DMS153 treated with DMSO at 0.1 percent for 48 hours (cell line): ENCODE measurements around the gene C1RL.

ENCODE experiments used
- DNase-seq: peaks from one replicate; lab custom pipeline; 2025; ENCODE audit not compliant: unreplicated experiment; lab: John Stamatoyannopoulos, UW

C1RL gene

DNA sequence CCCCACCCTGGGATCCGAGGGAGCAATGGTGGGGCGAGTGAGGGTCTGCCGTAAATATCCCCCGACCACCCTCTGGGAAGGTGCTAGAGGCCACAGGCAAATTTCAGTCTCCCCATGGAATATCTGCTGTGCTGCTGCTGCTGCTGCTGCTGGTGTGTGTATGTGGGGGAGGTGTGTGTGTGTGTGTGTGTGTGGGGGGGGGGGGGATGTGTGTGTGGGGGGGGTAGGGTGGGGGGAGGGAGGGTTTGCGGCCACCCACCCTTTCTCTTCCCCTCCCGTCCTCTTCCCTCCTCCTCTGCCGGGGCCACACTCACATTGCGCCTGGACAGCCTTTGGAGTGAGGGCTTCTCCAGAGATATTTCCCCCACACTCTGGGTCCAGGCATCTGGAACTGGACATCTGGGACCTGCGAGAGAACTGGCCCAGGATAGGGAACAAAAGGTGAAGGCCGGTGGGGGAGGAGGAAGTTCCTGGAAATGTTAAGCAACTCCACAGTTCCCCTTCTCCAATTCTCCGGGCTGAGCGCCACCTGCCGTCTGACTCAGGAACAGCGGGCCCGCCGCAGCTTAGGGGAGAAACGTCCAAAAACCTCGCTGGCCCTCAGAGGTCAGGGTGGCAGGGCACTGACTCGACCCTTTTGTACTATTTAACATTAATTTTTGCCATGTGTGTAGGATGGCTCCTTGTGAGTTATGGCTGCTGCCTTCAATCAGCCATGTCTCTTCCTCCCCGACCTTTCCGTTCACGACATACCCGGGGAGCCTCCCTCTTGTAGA lies at the start of gene C1RL:
TSS of gene C1RL (minus strand) at position 419 of the 776 bp plus-strand sequence. CDS start at position 385, 34 bp downstream.
- DNase-seq: peak; percentile 71

DNA sequence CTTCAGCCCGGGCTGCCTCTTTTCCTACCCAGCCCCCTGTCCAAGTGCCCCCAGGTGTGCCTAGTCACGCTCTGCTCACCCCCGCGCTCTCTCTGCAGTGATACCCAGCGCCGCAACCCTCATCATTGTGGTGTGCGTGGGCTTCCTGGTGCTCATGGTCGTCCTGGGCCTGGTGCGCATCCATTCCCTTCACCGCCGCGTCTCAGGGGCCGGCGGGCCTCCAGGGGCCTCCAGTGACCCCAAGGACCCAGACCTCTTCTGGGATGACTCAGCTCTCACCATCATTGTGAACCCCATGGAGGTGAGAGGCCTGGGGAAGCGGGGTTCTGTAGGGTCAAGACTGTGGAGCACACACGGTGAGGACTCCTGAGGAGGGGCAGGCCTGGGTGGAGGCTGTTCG lies 48.4 kb upstream of the C1RL start:
- no peak for DNase-seq

DNA sequence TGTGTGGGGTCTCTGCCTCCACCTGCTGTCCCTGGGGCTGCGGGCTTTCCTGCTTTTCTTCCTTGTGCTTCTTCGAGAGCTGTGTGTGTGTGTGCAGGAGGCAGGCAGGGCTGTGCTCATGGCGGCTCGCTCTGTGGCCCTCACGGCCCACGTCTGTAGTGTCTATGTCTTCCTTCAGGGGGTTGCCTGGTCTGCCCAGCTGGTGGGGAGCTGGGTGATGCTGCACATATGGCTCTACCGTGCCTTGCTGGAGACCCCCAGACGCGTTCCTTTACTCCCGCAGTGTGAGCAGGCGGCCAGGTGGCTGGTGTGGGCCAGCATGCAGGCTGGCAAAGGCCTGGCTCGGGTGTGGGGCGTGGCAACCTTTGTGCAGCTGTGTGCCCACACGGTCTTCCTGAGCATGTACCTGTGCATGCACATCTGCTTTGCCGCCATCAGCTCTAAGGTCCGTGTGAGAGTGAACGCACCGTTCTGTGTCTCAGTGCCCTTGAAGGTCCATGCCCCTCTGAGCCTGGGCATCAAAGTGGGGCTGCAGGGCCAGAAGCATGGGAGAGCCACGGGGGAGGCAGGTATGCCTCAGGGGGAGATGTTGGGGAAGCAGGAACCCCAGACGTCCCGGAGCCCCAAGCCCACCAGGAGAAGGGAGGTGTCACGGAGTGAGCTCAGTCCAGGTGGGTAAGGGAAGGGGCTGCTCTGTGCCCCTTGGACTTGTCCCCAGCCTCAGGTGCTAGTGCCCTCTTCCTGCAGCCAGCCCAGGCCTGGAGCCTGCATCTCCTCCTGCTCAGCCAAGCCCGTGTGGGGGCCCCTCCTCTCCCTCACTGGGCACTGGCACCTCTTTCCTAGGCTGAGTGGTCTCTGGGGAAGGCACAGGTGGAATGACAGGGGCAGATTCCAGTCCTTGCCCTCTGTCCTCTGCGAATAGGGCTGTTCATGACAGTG lies 47.5 kb upstream of the C1RL start:
- DNase-seq: no peak

DNA sequence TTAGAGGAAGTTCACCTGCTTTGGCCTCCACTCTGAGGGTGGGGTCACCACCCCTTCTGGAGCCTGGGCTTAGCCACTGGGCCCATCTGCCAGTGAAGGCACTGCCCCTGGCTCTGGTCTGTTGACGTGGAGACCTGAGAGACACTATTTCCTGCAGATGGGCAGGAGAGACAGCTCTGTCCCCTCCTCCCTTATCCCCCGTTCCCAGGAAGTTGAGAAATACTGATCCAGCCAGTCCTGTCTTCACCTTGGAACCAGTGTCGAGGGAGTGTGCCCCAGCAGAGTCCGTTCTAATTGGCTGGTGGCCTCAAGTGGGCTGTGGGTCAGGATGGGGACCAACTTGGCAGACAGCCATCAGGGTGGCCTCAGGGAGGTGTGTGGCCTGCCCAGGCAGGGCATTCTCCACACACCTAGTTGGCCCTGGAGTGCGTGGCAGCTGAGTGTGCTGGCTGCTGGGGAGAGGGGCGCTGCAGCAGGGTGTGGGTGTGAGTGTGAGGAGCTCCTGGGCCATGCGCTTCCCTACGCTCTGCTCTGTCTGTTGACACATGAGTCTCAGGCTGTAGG lies 46.5 kb upstream of the C1RL start:
- DNase-seq: peak; percentile 86

DNA sequence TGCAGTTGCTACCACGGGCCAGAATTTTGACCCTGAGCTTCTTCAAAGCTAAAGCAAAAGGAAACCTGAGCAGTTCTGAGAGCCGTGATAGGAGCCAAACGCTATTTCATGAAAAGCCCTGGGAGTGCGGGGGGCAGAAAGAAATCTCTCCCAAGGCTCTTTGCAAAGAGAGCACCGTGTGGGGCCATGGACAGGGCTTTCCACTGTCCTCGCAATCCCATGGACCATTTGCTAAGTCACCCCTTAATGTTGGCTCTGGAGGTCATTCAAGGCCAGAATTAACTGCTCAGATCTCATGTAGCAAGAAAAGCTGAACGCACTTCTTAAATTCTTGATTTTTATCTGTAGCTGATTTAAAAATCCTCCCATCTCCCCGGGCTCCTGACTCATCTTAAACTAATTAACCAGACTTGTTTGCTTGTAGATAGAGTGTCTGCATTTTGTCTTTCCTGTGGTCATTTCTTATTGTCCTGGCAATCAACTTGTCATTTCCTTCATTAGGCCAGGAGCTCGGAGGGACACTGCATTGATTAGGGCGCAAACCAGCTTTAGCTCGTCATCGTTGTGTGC lies 46.0 kb upstream of the C1RL start:
- DNase-seq: no peak

- no peak for DNase-seq
Observed at GRCh38 chr12:7154042-7154441, 45.0 kb upstream of the C1RL start.

DNA sequence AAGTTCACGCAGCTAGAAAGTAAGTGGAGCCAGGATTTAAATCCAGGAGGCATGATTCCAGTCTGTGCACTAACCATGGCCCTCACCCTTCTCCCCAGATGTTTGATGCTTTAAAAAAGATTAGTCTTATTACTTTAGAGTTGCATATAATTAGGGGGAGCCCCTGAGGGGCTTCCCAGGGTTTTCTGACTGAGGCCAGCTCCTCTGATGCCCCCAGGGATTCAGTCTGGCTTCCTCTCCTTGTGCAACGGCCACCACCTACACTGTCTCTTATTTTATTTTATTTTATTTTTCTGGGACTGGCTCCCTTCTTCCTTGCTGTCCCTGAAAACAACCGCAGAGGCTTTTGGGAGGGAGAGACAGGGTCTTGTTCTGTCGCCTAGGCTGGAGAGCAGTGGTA lies 43.8 kb upstream of the C1RL start:
- DNase-seq: no peak

DNA sequence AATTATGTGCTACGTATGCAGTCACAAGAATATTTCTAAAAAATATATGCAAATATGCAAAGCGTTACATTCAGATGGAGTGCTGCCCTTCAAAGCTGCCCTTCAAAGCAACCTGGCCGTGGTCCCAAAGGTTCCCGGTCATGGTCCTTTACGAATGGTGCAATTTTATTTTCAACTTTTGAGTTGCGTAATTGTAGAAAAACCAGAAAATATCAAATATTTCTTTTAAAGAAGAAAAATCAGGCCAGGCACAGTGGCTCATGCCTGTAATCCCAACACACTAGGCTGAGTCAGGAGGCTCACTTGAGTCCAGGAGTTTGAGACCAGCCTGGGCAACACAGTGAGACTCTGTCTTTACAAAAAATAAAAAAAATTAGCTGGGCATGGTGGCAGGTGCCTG lies 42.5 kb upstream of the C1RL start:
- no peak for DNase-seq

GRCh38 chr12:7150841-7151240 lies 41.8 kb upstream of the C1RL start:
- no peak for DNase-seq

- DNase-seq: no peak
Observed at GRCh38 chr12:7150356-7150755, 41.3 kb upstream of the C1RL start.

- no peak for DNase-seq
Observed at GRCh38 chr12:7146906-7147305, 37.9 kb upstream of the C1RL start.

- no peak for DNase-seq
Observed at GRCh38 chr12:7146228-7146627, 37.2 kb upstream of the C1RL start.

GRCh38 chr12:7145671-7146070 lies 36.7 kb upstream of the C1RL start:
- DNase-seq: no peak

GRCh38 chr12:7144414-7145120 lies 35.6 kb upstream of the C1RL start:
- peak; percentile 34 for DNase-seq

DNA sequence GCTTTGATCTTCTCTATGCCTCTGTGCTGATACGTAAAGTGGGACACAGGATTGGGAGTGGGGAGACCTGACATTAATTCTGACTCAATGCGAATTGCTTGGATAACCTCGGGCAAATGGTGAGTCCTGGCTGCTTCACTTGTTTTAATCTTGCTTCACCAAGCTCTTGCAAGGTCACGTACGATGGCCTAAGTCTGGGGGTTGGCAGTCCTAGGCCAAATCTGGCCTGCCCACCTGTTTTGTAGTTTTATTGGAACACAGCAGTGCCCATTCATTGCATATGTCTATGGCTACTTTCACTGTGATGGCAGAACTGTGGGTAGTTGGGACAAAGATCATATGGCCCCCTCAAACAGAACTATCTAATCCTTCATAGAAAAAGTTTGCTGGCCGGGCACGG lies 34.5 kb upstream of the C1RL start:
- no peak for DNase-seq

- DNase-seq: no peak
Observed at GRCh38 chr12:7142809-7143465, 33.9 kb upstream of the C1RL start.

DNA sequence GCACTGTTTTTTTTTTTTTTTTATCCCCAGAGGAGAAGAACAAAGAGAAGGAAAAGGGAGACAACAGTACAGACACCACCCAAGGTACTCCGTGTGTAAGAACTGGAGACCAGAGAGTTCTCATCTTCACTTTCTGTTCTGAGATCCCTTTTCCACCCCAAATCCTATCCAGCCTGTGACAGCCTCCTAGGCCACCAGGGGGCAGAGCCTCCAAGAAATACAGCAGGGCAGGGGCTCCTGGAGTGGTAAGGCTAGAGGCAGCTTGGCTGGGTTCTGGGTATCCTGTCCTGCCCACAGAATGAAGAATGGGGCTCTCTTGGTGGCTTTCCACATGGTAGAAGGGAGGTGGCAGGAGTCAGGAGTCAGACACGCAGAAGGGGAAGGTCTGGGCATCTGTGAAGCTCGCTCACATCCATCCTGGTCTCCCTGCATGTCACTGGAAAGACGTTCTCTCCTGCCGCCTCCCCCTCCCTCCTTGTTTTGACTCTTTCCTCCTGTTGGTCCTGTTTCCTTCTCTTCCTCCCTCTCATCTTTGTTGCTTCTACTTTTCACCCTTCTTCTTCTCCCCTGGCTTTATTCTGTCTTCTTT lies 33.1 kb upstream of the C1RL start:
- DNase-seq: no peak

DNA sequence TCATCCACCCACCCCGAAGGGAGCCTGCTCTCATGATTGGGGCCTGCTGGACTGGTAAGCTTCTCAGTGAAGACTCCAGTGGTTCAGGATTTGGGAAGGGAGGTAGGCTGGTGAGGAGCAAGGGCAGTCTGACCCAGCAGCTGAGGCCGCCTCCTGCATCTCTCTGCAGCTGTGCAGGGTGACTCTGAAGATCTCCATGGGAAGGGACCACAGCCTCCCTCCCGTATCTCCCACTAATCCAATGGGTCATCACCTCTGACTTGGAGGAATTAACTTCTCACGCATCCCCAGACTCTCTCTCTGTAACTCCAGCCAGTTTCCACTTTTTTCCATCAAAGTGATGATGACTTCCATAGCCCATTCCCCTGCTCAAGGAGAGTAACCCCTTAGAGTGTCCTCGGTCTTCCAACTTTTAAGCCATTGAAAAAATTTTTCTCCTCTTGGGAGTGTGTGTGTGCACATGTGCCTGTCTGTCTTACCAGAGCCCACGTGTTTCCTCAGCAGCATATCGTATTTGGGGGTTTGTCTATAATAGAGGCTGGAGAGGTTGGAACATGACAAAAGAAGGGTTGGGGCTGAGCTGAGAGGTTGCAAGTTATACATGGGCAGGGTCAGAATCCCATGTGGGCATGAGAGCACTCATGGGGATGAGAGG lies 32.5 kb upstream of the C1RL start:
- no peak for DNase-seq

GRCh38 chr12:7139200-7139599 lies 30.2 kb upstream of the C1RL start:
- no peak for DNase-seq
